LNCaP clone FGC (cell line): ENCODE measurements around the gene CEP131.

Experiments
- DNase-seq: peaks from one replicate; pipeline ENCODE4 v3.0.0-alpha.2; 2011; ENCODE audit warnings: low read depth
- H3K4me3 ChIP-seq: 2 replicates; pipeline ENCODE4 v1.5.1; 2011; ENCODE audit warnings: mild to moderate bottlenecking, low read depth, low read length, control low read depth
- CTCF ChIP-seq: IDR thresholded peaks from 2 replicates; pipeline ENCODE4 v1.5.1; 2012; ENCODE audit warnings: mild to moderate bottlenecking; ENCODE audit not compliant: control insufficient read depth, insufficient read depth; ENCODE audit errors: extremely low read depth

CEP131 gene

GRCh38 chr17:81263371-81264181 is 40.8 kb upstream of the CEP131 start:
- no peak overlapping the region for H3K4me3 ChIP-seq
- no peak for TF ChIP-seq CTCF
- no peak for DNase-seq

- no peak for TF ChIP-seq CTCF
- no peak overlapping the region for H3K4me3 ChIP-seq
- no peak for DNase-seq
These were observed 39.0 kb upstream of the CEP131 start for GRCh38 chr17:81261582-81262336.

- DNase-seq = no peak
- no peak overlapping the region for H3K4me3 ChIP-seq
- TF ChIP-seq CTCF = no peak
These were observed 38.3 kb upstream of the CEP131 start for GRCh38 chr17:81261096-81261495.

GRCh38 chr17:81260641-81261040 is 37.9 kb upstream of the CEP131 start:
- no peak for DNase-seq
- no peak for TF ChIP-seq CTCF
- no peak overlapping the region for H3K4me3 ChIP-seq

- no peak for DNase-seq
- H3K4me3 ChIP-seq = no peak overlapping the region
- TF ChIP-seq CTCF = no peak
These were observed 37.4 kb upstream of the CEP131 start for GRCh38 chr17:81260171-81260570.

- no peak for DNase-seq
- TF ChIP-seq CTCF = no peak
- H3K4me3 ChIP-seq = no peak overlapping the region
These were observed 36.4 kb upstream of the CEP131 start for GRCh38 chr17:81259058-81259605.
